NT2/D1 (cell line): ENCODE measurements around the gene MGAT5B.

ENCODE experiments used
- SUZ12 ChIP-seq: IDR thresholded peaks from 2 replicates; pipeline ENCODE4 v1.6.1; 2011; ENCODE audit not compliant: insufficient read length, insufficient read depth; ENCODE audit errors: extremely low read depth
- ZNF274 ChIP-seq: IDR thresholded peaks from 2 replicates; pipeline ENCODE4 v1.6.1; 2011; ENCODE audit warnings: mild to moderate bottlenecking, low read depth, low read length

GRCh38 chr17:76926237-76926866 lies 58.1 kb downstream of the MGAT5B start:
- TF ChIP-seq ZNF274, result no peak
- TF ChIP-seq SUZ12, result no peak
